ENCODE data around the gene COL4A6. TPM values are rescaled to one million over a fixed set of nuclear protein-coding genes. Genes with fewer than 3 reads are reported as not detected.

Gene COL4A6
- total RNA-seq, 1 experiment from 2014 or later = 2.4 TPM

Other genes starting within 250 kb of the COL4A6 start
- 29.4 TPM for gene COL4A5, start 1.4 kb upstream of the COL4A6 start, total RNA-seq (2021; ENCODE audit: unreplicated experiment)